Stimulated activated CD8-positive, alpha-beta memory T cell treated with anti-CD3 and anti-CD28 coated beads, Interleukin-12 subunit alpha, Interleukin-12 subunit beta, amount 100 ng/mL, for 4 hours (primary cell): ENCODE measurements around the gene HEBP1.

Experiments used
- DNase-seq: peaks from one replicate; pipeline ENCODE4 v3.0.0-alpha.2; 2020; ENCODE audit warnings: low read depth

The HEBP1 gene

GRCh38 chr12:13023811-13024530 lies 23.9 kb upstream of the HEBP1 start:
- DNase-seq = no peak

- no peak for DNase-seq
Observed at GRCh38 chr12:13022851-13023271, 22.8 kb upstream of the HEBP1 start.

- no peak for DNase-seq
Observed at GRCh38 chr12:13011098-13011497, 11.0 kb upstream of the HEBP1 start.

GRCh38 chr12:13008741-13009380 lies 8.8 kb upstream of the HEBP1 start:
- no peak for DNase-seq

- no peak for DNase-seq
Observed at GRCh38 chr12:13007496-13008233, 7.6 kb upstream of the HEBP1 start.

- no peak for DNase-seq
Observed at GRCh38 chr12:13005649-13006048, 5.6 kb upstream of the HEBP1 start.

GRCh38 chr12:13004986-13005385 lies 4.9 kb upstream of the HEBP1 start:
- DNase-seq = no peak

- DNase-seq = no peak
Observed at GRCh38 chr12:13004361-13004760, 4.3 kb upstream of the HEBP1 start.

GRCh38 chr12:13002301-13003097 lies 2.4 kb upstream of the HEBP1 start:
- no peak for DNase-seq

GRCh38 chr12:13001775-13002040 lies 1.6 kb upstream of the HEBP1 start:
- no peak for DNase-seq

- peak; percentile 24 for DNase-seq
Observed at GRCh38 chr12:13000925-13001774, 1.1 kb upstream of the HEBP1 start.

- DNase-seq = no peak
Observed at GRCh38 chr12:13000616-13000924, 505 bp upstream of the HEBP1 start.

GRCh38 chr12:12999271-12999958 lies 650 bp downstream of the HEBP1 start:
- DNase-seq = no peak

- no peak for DNase-seq
Observed at GRCh38 chr12:12998248-12998647, 1.8 kb downstream of the HEBP1 start.

- no peak for DNase-seq
Observed at GRCh38 chr12:12997734-12998133, 2.3 kb downstream of the HEBP1 start.

- no peak for DNase-seq
Observed at GRCh38 chr12:12997156-12997555, 2.9 kb downstream of the HEBP1 start.

GRCh38 chr12:12996209-12996608 lies 3.9 kb downstream of the HEBP1 start:
- DNase-seq = no peak

GRCh38 chr12:12995088-12995487 lies 5.0 kb downstream of the HEBP1 start:
- DNase-seq = no peak

- DNase-seq = no peak
Observed at GRCh38 chr12:12993367-12993766, 6.7 kb downstream of the HEBP1 start.

- no peak for DNase-seq
Observed at GRCh38 chr12:12992418-12993130, 7.5 kb downstream of the HEBP1 start.
